Body of pancreas (tissue), 4 donors: ENCODE data around the gene ADCY2. TPM values are rescaled to one million over a fixed set of nuclear protein-coding genes. Genes with fewer than 3 reads are reported as not detected.

Experiments used
- ATAC-seq: fragments of 150-250 bp; one replicate; pipeline ENCODE4 v1.9.1; 2016
- DNase-seq, 4 donors: peaks; one replicate each; pipeline ENCODE4 v3.0.0-alpha.2; 2019
- H3K27ac ChIP-seq, 4 donors: fragments of 200-600 bp; sonication (generic); 1 replicate in 3 of 4; 2 replicates in 1 of 4; pipeline versions ENCODE4 v1.5.1 to v1.6.1; 2016 to 2019; ENCODE audit warnings: mild to moderate bottlenecking in 1 of 4, mixed read lengths in 1 of 4, moderate library complexity in 1 of 4
- H3K27me3 ChIP-seq, 2 donors: fragments of 200-600 bp; sonication (generic); one replicate each; pipeline ENCODE4 v1.6.0; 2016; ENCODE audit warnings: mild to moderate bottlenecking in 1 of 2
- H3K36me3 ChIP-seq, 2 donors: fragments of 200-600 bp; sonication (generic); replicated peaks in 1 of 2; 2 replicates each; pipeline ENCODE4 v1.5.1; 2016; ENCODE audit warnings: low read depth in 2 of 2; ENCODE audit not compliant: insufficient read depth in 1 of 2
- H3K4me1 ChIP-seq: fragments of 200-600 bp; sonication (generic); one replicate; pipeline ENCODE4 v1.6.0; 2016
- H3K4me3 ChIP-seq, 2 donors: fragments of 200-600 bp; sonication (generic); 1 replicate in 1 of 2; 2 replicates in 1 of 2; pipeline ENCODE4 v1.5.1; 2016 to 2019
- H3K9me3 ChIP-seq, 3 donors: fragments of 200-600 bp; sonication (generic); 1 replicate in 2 of 3; 2 replicates in 1 of 3; pipeline ENCODE4 v1.5.1; 2016
- CTCF ChIP-seq, 7 experiments: fragments of 450-650 bp in 4 of 7; fragments of 200-600 bp in 3 of 7; sonication (generic) in 3 of 7; IDR thresholded peaks; one replicate each; pipeline ENCODE4 v1.5.1; 2016 to 2019; ENCODE audit warnings: antibody characterized with exemption in 7 of 7
- POLR2A ChIP-seq, 3 donors: fragments of 450-650 bp; IDR thresholded peaks; one replicate each; pipeline ENCODE4 v1.6.1; 2016; ENCODE audit warnings: antibody characterized with exemption in 3 of 3, mild to moderate bottlenecking in 2 of 3
- WGBS, 2 donors: methylation state at CpG; one replicate each; pipeline ENCODE4 v1.1.5; 2017; 5-methylcytosine and 5-hydroxymethylcytosine counted together
- intact Hi-C: fragments of 100-400 bp; cut with DNase I; formaldehyde crosslinking; loops from one replicate; pipeline ENCODE4 v1.15.1; 2023
- total RNA-seq, 2 donors: library from RNA; depleted of rRNA; stranded (reverse); fragments of >200 nt; gene quantifications; one replicate each; pipeline ENCODE4 v1.1.0, GENCODE V29; 2016

The ADCY2 gene
- total RNA-seq, 2 donors from 2014 or later = 0.52 to 4.6 TPM

GRCh38 chr5:7705736-7706135, 309.8 kb downstream of the ADCY2 start:
- no peaks in the 10 kb centered on the region for H3K27me3 ChIP-seq
- no peaks in the 10 kb centered on the region for H3K9me3 ChIP-seq
- TF ChIP-seq POLR2A (IDR thresholded peaks at IDR 0.05) (no peak), CTCF (IDR thresholded peaks at IDR 0.05) (no peak)
- H3K27ac ChIP-seq = no peak overlapping the region
- DNase-seq = no peak
- 76 to 78% methylated on average over 6 of the region's 6 CpGs for WGBS, 2 donors
- intact Hi-C loops = no loop called here
- H3K4me3 ChIP-seq = no peak overlapping the region
- H3K36me3 ChIP-seq = no peaks in the 10 kb centered on the region
- H3K4me1 ChIP-seq = no peaks in the 10 kb centered on the region
- ATAC-seq = no peak

DNA sequence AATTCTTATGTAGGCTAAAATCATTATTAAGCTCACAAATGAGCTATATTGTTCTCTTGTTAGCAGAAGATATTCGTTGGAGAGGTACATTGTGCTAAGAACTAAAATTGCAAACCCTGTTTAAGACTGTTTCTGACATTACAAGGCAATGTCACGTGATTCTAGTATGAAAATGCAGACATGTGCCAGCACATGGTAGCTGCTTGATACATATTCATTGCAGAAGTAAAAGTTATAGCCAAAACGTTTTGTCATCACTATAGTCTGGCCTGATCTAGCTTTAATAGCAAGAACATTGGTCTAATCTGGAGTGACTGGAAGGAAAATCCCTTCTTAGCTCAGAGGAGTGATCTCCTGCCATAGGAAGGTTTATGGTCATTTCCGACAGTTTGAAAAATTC, 310.3 kb downstream of the ADCY2 start:
- Histone ChIP-seq H3K9me3 (no peaks in the 10 kb centered on the region), H3K27me3 (no peaks in the 10 kb centered on the region), H3K36me3 (no peaks in the 10 kb centered on the region), H3K4me1 (no peaks in the 10 kb centered on the region), H3K4me3 (no peak overlapping the region), H3K27ac (no peak overlapping the region)
- DNase-seq (no peak), ATAC-seq (no peak)
- no peak for TF ChIP-seq CTCF (IDR thresholded peaks at IDR 0.05)
- TF ChIP-seq POLR2A (IDR thresholded peaks at IDR 0.05) = no peak
- WGBS, 2 donors = 48 to 55% methylated on average over 4 of the region's 4 CpGs
- intact Hi-C loops = no loop called here

GRCh38 chr5:7714119-7714518, 318.2 kb downstream of the ADCY2 start:
- H3K27me3 ChIP-seq = no peaks in the 10 kb centered on the region
- H3K9me3 ChIP-seq = no peaks in the 10 kb centered on the region
- no peak for ATAC-seq
- DNase-seq = no peak
- no peak overlapping the region for H3K4me3 ChIP-seq
- intact Hi-C loops = no loop called here
- no peaks in the 10 kb centered on the region for H3K4me1 ChIP-seq
- TF ChIP-seq POLR2A (IDR thresholded peaks at IDR 0.05) (no peak), CTCF (IDR thresholded peaks at IDR 0.05) (no peak)
- no peak overlapping the region for H3K27ac ChIP-seq
- 77 to 82% methylated on average over 6 of the region's 6 CpGs for WGBS, 2 donors
- H3K36me3 ChIP-seq = no peaks in the 10 kb centered on the region

GRCh38 chr5:7714697-7715096, 318.8 kb downstream of the ADCY2 start:
- no peak overlapping the region for H3K27ac ChIP-seq
- H3K4me1 ChIP-seq = no peaks in the 10 kb centered on the region

More at GRCh38 chr5:7714697-7715096, 318.8 kb downstream of the ADCY2 start:
- Histone ChIP-seq H3K36me3 (no peaks in the 10 kb centered on the region), H3K9me3 (no peaks in the 10 kb centered on the region), H3K27me3 (no peaks in the 10 kb centered on the region), H3K4me3 (no peak overlapping the region)
- DNase-seq (no peak), ATAC-seq (no peak)
- intact Hi-C loops = no loop called here
- TF ChIP-seq CTCF (IDR thresholded peaks at IDR 0.05) (no peak), POLR2A (IDR thresholded peaks at IDR 0.05) (no peak)
